Activated T-cell treated with anti-CD3 and anti-CD28 coated beads for 1 hour (primary cell): Measurements from ENCODE around the gene FAH.

Experiments used
- DNase-seq: peaks from one replicate; pipeline ENCODE4 v3.0.0-alpha.2; 2020; ENCODE audit warnings: low read depth

The FAH gene

GRCh38 chr15:80199869-80200268, 47.1 kb downstream of the FAH start:
- DNase-seq: no peak

- DNase-seq: no peak
These were observed 48.6 kb downstream of the FAH start for GRCh38 chr15:80201256-80202015.

GRCh38 chr15:80202016-80202315, 49.2 kb downstream of the FAH start:
- no peak for DNase-seq

GRCh38 chr15:80202641-80203360, 50.0 kb downstream of the FAH start:
- DNase-seq: no peak

- no peak for DNase-seq
These were observed 50.6 kb downstream of the FAH start for GRCh38 chr15:80203361-80203885.

- no peak for DNase-seq
These were observed 51.4 kb downstream of the FAH start for GRCh38 chr15:80204231-80204630.

GRCh38 chr15:80207887-80208286, 55.1 kb downstream of the FAH start:
- DNase-seq: no peak

- no peak for DNase-seq
These were observed 56.2 kb downstream of the FAH start for GRCh38 chr15:80208758-80209734.

GRCh38 chr15:80210611-80211573, 58.1 kb downstream of the FAH start:
- DNase-seq: no peak

- no peak for DNase-seq
These were observed 59.2 kb downstream of the FAH start for GRCh38 chr15:80211976-80212375.

GRCh38 chr15:80214910-80215309, 62.1 kb downstream of the FAH start:
- DNase-seq: no peak

GRCh38 chr15:80216141-80216540, 63.3 kb downstream of the FAH start:
- no peak for DNase-seq

GRCh38 chr15:80216911-80217310, 64.1 kb downstream of the FAH start:
- DNase-seq: no peak

- DNase-seq: no peak
These were observed 64.6 kb downstream of the FAH start for GRCh38 chr15:80217327-80217900.

GRCh38 chr15:80219955-80220354, 67.2 kb downstream of the FAH start:
- no peak for DNase-seq

GRCh38 chr15:80228959-80229610, 76.3 kb downstream of the FAH start:
- no peak for DNase-seq

- no peak for DNase-seq
These were observed 78.6 kb downstream of the FAH start for GRCh38 chr15:80231371-80231770.

GRCh38 chr15:80233581-80233980, 80.8 kb downstream of the FAH start:
- no peak for DNase-seq

GRCh38 chr15:80234883-80235282, 82.1 kb downstream of the FAH start:
- peak; percentile 32 for DNase-seq
